Mononuclear cell (primary cell): ENCODE results near the gene ZNF124. TPM values are rescaled to one million over a fixed set of nuclear protein-coding genes. Genes with fewer than 3 reads are reported as not detected.
"Not testable (repeated sequence)": the region's sequence is repeated elsewhere in the genome, so short reads cannot be mapped to it uniquely, and the experiment has no call there.

Experiments
- H3K27me3 ChIP-seq: 2 replicates; pipeline ENCODE4 v1.6.0; 2011; ENCODE audit warnings: low read length, control low read depth; ENCODE audit not compliant: insufficient read depth
- H3K4me1 ChIP-seq: 2 replicates; pipeline ENCODE4 v1.5.1; 2011; ENCODE audit warnings: mild to moderate bottlenecking, low read length, control low read depth; ENCODE audit not compliant: insufficient read depth
- H3K4me3 ChIP-seq: 2 replicates; pipeline ENCODE4 v1.5.1; 2011; ENCODE audit warnings: mild to moderate bottlenecking, low read length, moderate library complexity
- H3K9me3 ChIP-seq: 2 replicates; pipeline ENCODE4 v1.5.1; 2011; ENCODE audit warnings: low read depth, mild to moderate bottlenecking, control low read depth, low read length
- total RNA-seq: library from RNA; depleted of rRNA; stranded (reverse); fragments of >200 nt; gene quantifications from one replicate; pipeline ENCODE4 v1.2.3, GENCODE V29; 2012

The ZNF124 gene
- total RNA-seq, 1 donor, result 68.6 TPM

- Histone ChIP-seq H3K4me1 (peaks cover 5% of the 10 kb centered on the region), H3K9me3 (peaks cover 24% of the 10 kb centered on the region), H3K27me3 (no peaks in the 10 kb centered on the region), H3K4me3 (no peak overlapping the region)
Measured at GRCh38 chr1:247131236-247131635, 40.6 kb downstream of the ZNF124 start.

- peak overlapping the region; percentile 19 for H3K4me3 ChIP-seq
- not testable (repeated sequence) for H3K27me3 ChIP-seq, H3K9me3 ChIP-seq, H3K4me1 ChIP-seq
Measured at GRCh38 chr1:247127519-247128282, 44.1 kb downstream of the ZNF124 start.

- H3K9me3 ChIP-seq, H3K27me3 ChIP-seq, H3K4me3 ChIP-seq, H3K4me1 ChIP-seq: not testable (repeated sequence)
Measured at GRCh38 chr1:247126601-247127000, 45.2 kb downstream of the ZNF124 start.

GRCh38 chr1:247126166-247126565, 45.7 kb downstream of the ZNF124 start:
- not testable (repeated sequence) for H3K27me3 ChIP-seq, H3K4me1 ChIP-seq, H3K9me3 ChIP-seq, H3K4me3 ChIP-seq

- Histone ChIP-seq H3K27me3 (no peaks in the 10 kb centered on the region), H3K9me3 (no peaks in the 10 kb centered on the region), H3K4me3 (no peak overlapping the region), H3K4me1 (no peaks in the 10 kb centered on the region)
Measured at GRCh38 chr1:247121382-247121781, 50.4 kb downstream of the ZNF124 start.

GRCh38 chr1:247120408-247120668, 51.5 kb downstream of the ZNF124 start:
- not testable (repeated sequence) for H3K27me3 ChIP-seq, H3K4me1 ChIP-seq, H3K4me3 ChIP-seq, H3K9me3 ChIP-seq

- H3K4me3 ChIP-seq, result no peak overlapping the region
- no peaks in the 10 kb centered on the region for H3K4me1 ChIP-seq
- no peaks in the 10 kb centered on the region for H3K9me3 ChIP-seq
- H3K27me3 ChIP-seq, result no peaks in the 10 kb centered on the region
Measured at GRCh38 chr1:247119600-247120407, 52.0 kb downstream of the ZNF124 start.

GRCh38 chr1:247118946-247119446, 52.8 kb downstream of the ZNF124 start:
- Histone ChIP-seq H3K4me1 (no peaks in the 10 kb centered on the region), H3K27me3 (no peaks in the 10 kb centered on the region), H3K9me3 (no peaks in the 10 kb centered on the region), H3K4me3 (no peak overlapping the region)

GRCh38 chr1:247115545-247115944, 56.3 kb downstream of the ZNF124 start:
- H3K9me3 ChIP-seq, result no peaks in the 10 kb centered on the region
- H3K4me1 ChIP-seq, result peaks cover 15% of the 10 kb centered on the region
- H3K4me3 ChIP-seq, result no peak overlapping the region
- peaks cover 16% of the 10 kb centered on the region for H3K27me3 ChIP-seq

GRCh38 chr1:247115141-247115510, 56.7 kb downstream of the ZNF124 start:
- Histone ChIP-seq H3K4me1 (peaks cover 17% of the 10 kb centered on the region), H3K4me3 (no peak overlapping the region), H3K27me3 (peaks cover 21% of the 10 kb centered on the region), H3K9me3 (no peaks in the 10 kb centered on the region)

- Histone ChIP-seq H3K9me3 (no peaks in the 10 kb centered on the region), H3K4me3 (no peak overlapping the region), H3K4me1 (peaks cover 17% of the 10 kb centered on the region), H3K27me3 (peaks cover 26% of the 10 kb centered on the region)
Measured at GRCh38 chr1:247114351-247115140, 57.3 kb downstream of the ZNF124 start.

GRCh38 chr1:247113733-247114271, 58.0 kb downstream of the ZNF124 start:
- H3K9me3 ChIP-seq, result no peaks in the 10 kb centered on the region
- H3K4me1 ChIP-seq, result peaks cover 17% of the 10 kb centered on the region
- H3K27me3 ChIP-seq, result peaks cover 34% of the 10 kb centered on the region
- H3K4me3 ChIP-seq, result no peak overlapping the region

- H3K9me3 ChIP-seq, result no peaks in the 10 kb centered on the region
- peaks cover 39% of the 10 kb centered on the region for H3K27me3 ChIP-seq
- H3K4me1 ChIP-seq, result peaks cover 17% of the 10 kb centered on the region
- H3K4me3 ChIP-seq, result no peak overlapping the region
Measured at GRCh38 chr1:247113094-247113497, 58.7 kb downstream of the ZNF124 start.

GRCh38 chr1:247112479-247112781, 59.4 kb downstream of the ZNF124 start:
- Histone ChIP-seq H3K27me3 (peaks cover 39% of the 10 kb centered on the region), H3K4me3 (no peak overlapping the region), H3K9me3 (no peaks in the 10 kb centered on the region), H3K4me1 (peaks cover 17% of the 10 kb centered on the region)
